Measurements from ENCODE around the gene ABCD4.
"Not testable (repeated sequence)": the region's sequence is repeated elsewhere in the genome, so short reads cannot be mapped to it uniquely, and the experiment has no call there.

The ABCD4 gene

GRCh38 chr14:74302634-74303569 is at the start of gene ABCD4:
Gene ABCD4, minus strand, starts transcription at chr14:74302934. Its CDS starts 22 bp downstream, at chr14:74302912.
- peak; percentile 64 for DNase-seq

DNA sequence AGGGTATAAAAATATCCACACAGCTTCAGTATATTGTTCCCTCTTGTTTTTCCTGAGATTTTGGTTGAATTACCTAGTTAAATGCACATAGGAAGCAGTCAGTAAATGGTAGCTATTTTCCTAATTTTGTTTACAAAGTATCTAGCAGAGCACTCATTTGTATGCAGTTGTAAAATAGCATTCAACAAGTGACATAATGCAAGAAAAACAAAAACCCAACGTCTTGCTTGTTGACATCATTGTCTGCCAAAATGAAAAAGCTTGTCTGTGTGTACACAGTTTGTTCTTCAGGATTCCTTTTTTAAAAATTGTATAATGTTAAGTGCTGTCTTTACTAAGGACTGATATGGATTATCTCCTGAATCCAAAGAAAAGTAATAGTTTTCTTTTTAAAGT is 48.2 kb upstream of the ABCD4 start:
- DNase-seq, result no peak

DNA sequence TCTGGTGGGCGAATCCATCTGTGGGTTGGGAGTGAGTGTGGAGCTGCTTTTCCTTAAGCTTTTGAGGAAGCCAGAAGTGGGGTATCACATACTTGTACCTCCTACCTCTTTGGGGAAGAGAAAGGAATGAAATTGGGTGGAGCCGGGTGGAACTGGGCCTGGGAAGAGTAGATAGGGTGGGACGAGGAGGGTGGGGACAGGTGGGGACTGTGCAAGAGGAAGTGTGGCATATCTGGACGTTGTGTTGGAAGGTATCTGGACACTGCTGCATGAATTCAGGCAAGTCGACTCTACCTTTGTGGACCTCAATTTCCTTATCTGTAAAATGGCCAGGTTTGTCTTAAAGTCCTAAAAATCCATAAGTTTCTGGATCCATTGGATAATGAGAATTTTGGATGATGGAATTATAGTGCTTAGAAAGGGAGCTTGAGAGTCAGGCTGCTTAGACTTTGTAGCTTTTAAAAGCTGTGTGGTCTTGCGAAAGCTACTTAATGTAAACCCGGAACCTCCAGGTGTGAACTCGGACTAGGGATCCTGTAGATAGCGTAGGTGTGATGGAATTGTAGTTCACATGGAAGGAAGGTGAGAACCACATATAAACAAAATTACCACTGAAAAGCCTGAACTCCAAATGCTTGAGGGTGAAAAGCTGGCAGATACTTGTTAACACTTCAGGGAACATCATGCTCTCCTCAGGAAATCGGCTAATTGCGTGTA is 47.6 kb upstream of the ABCD4 start:
- DNase-seq, result no peak

DNA sequence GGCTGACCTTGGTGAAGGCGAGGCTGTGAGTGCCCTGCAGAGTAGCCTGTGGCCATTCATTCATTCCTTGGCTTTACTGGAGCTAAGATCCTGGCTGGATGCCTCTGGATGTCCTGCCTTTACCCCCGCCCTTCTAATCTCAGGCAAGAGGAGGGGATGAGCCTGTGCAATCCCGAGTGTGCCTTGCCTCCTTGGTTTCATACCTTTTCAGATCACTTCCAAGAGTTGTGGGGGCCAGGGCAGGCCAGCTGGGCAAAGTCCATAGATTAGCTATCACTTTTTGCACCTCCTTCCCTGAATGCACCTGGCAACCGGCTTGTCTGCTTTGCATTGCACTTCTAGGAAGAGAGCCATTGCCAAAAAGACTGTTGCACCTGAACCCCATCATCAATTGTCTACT is 47.0 kb upstream of the ABCD4 start:
- no peak for DNase-seq

GRCh38 chr14:74348735-74349463 is 46.2 kb upstream of the ABCD4 start:
- DNase-seq, result no peak

DNA sequence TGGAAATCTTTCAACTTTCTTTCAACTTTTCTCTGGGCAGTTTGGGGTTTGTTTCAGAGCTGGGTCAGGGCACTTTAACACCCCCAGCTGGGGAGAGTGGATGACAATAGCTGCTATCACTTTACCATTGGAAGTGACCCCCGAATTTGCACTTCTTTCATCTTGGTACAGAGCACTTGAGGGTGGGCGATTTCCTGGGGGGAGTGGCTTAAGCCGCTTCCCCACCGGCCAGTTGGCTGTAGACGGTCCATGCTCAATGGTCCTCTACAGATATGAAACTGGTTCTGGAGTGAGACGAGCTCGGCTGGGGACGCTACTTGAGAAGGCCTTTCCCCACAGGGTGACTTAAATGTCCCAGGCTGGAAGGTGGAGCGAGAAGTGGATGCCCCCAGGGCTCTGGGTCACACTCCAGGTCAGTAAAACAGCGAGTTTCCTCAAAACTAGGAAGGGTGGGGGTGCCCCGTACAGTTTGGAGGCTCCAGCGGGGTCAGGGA is 45.6 kb upstream of the ABCD4 start, which contains the start of gene VRTN:
Gene VRTN, plus strand, starts transcription at position 231 of the 494 bp plus-strand sequence. CDS start 8,313 bp downstream, outside the sequence.
- DNase-seq, result no peak

DNA sequence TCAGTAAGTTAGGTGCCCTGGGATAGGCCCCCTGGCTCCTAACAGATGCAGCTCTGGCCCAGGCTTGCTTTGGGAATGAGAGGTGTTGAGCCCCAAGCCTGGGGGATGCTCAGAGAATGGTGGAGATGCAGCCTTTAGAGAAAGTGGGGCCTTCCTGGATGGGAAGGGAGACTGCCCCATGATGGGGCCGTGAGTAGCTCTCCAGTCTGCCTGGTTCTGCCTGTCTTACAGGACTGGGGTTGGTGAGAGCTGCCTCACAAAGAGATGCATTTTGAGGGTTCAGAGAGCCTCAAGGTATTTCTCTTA is 45.0 kb upstream of the ABCD4 start:
- no peak for DNase-seq

GRCh38 chr14:74347097-74347794 is 44.5 kb upstream of the ABCD4 start:
- DNase-seq, result no peak

- no peak for DNase-seq
Measured at GRCh38 chr14:74346341-74346740, 43.6 kb upstream of the ABCD4 start.

DNA sequence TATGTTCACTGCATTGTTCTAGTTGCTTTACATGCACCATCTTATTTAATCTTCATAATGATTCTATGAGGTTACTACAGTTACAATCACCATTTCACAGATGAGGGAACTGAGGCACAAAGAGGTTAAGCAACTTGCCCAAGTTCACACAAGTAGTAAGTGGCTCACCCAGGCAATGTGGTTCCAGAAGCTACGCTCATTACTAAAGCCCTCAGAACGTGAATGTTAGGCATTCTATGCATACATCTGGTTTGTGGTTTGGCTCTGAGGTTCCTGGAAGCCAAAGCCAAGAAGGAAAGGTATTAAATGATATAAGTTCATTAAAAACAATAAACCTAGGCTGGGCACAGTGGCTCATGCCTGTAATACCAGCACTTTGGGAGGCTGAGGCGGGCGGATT is 31.2 kb upstream of the ABCD4 start:
- DNase-seq, result no peak

DNA sequence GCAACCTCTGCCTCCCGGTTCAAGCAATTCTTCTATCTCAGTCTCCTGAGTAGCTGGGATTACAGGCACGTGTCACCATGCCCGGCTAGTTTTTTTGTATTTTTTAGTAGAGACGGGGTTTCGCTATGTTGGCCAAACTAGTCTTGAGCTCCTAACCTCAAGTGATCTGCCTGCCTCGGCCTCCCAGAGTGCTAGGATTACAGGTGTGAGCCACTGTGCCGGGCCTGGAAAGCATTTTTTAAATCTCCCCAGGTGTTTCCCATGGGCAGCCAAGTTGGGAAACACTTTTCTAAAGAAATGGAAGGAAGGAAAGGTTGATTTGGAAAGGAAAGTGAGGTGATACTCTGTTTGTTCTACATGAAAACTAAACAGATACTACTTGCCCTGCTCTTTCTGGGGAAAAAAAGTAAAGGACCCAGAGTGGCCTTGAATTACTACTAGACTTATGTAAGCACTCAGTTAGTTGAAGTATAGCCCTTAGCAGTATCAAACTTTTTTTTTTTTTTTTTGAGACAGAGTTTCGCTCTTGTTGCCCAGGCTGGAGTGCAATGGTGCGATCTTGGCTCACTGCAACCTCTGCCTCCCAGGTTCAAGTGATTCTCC is 27.3 kb upstream of the ABCD4 start:
- not testable (repeated sequence) for DNase-seq

GRCh38 chr14:74326369-74327152 is 23.8 kb upstream of the ABCD4 start:
- DNase-seq, result no peak

GRCh38 chr14:74325446-74325845 is 22.7 kb upstream of the ABCD4 start:
- DNase-seq, result no peak

- DNase-seq, result no peak
Measured at GRCh38 chr14:74324931-74325361, 22.2 kb upstream of the ABCD4 start.

GRCh38 chr14:74314576-74314975 is 11.8 kb upstream of the ABCD4 start:
- no peak for DNase-seq

- no peak for DNase-seq
Measured at GRCh38 chr14:74313601-74314000, 10.9 kb upstream of the ABCD4 start.

DNA sequence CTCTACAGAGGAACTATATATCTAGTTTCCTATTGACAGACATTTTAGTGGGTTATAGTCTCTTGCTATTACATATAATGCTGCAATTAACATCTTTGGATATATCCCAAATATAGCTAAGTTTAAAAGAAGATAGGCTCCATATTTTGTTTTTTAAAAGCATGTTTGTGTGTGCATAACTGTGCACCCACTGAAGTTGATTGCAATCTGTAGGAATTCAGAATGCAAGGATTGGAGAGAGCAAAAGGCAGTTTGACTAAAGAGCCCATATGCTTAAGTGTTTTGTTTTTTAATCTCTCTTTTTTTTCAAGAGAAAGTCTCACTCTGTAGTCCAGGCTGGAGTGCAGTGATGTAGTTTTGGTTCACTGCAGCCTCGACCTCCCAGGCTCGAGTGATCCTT is 9.4 kb upstream of the ABCD4 start:
- DNase-seq, result no peak

DNA sequence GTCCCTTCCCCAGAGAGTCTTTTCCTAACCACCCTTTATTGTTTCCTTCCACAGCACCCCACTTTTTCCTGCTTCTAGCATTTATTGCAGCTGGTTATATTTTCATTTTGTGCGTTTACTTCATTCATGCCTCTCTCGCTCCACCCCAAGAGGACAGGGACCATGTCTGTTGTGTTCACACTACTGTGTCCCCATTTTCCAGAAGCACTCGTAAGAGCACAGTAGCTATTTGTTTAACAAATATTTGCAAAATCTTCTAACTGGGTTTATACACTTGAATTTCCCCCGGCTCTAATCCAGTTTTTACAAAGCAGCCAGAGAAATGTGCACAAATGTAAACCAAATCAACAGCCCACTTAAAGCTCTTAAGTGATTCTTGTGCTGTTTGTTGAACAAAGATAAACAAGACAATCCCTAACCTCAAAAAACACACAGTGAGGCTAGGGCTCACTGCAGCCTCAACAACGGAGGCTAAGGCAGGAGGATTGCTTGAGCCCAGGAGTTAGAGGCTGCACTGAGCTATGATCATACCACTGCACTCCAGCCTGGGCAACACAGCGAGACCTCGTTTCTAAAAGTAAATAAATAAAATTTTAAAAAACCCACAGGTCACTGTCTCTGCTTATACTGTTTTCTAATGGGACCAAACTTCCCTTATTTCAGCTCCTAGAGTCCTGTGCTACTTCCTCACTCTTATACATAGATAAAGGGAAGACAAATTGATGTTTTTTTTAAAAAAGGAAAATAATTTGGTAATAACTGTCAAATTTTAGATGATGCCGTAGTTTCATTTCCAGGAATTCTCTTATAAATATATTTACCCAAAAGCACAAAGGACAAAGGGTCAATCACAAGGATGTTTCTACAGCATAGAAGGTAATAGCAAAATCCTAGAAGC is 6.6 kb upstream of the ABCD4 start:
- DNase-seq, result peak; percentile 33

DNA sequence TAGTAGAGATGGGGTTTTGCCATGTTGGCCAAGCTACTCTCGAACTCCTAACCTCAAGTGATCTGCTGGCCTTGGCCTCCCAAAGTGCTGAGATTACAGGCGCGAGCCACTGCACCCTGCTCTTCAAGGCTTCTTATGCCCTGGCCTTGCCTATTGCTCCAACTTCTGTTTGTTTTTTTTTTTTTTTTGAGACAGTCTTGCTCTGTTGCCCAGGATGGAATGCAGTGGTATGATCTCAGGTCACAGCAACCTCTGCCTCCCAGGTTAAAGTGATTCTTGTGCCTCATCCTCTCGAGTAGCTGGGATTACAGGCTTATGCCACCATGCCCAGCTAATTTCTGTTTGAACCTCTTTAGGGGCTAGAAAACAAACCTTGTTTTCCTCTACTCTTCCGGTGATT is 6.0 kb upstream of the ABCD4 start:
- DNase-seq, result no peak

GRCh38 chr14:74302152-74302628 is 544 bp downstream of the ABCD4 start:
- no peak for DNase-seq
